GM23248 (cell line): ENCODE measurements around the gene SIVA1.

Experiments used
- EZH2 ChIP-seq: fragments of 200-600 bp; sonication (generic); IDR thresholded peaks from 2 replicates; pipeline ENCODE4 v1.6.1; 2018; ENCODE audit warnings: antibody characterized with exemption, mild to moderate bottlenecking; ENCODE audit not compliant: insufficient read depth, poor library complexity, severe bottlenecking
- EZH2phosphoT487 ChIP-seq: fragments of 200-600 bp; sonication (generic); IDR thresholded peaks from 2 replicates; pipeline ENCODE4 v1.6.1; 2018; ENCODE audit warnings: antibody characterized with exemption, moderate library complexity, mild to moderate bottlenecking, low read depth; ENCODE audit not compliant: insufficient read depth

GRCh38 chr14:104708606-104709268 lies 44.2 kb upstream of the SIVA1 start:
- TF ChIP-seq EZH2phosphoT487 = no peak
- no peak for TF ChIP-seq EZH2
